Endothelial cell of umbilical vein (primary cell): ENCODE measurements around the gene CTNNA2. TPM values are rescaled to one million over a fixed set of nuclear protein-coding genes. Genes with fewer than 3 reads are reported as not detected.

ENCODE experiments used
- BruUV-seq: library from RNA; stranded (reverse); fragments of 400-500 nt; replicated peaks from 2 replicates; lab custom pipeline; 2021; lab: Mats Ljungman, UMichigan
- CTCF ChIA-PET: fragments of 300-600, 350-600 bp; sonication (Branson Sonifier 250); formaldehyde crosslinking; loops from one replicate; lab custom pipeline; 2021; ENCODE audit warnings: antibody characterized with exemption, inconsistent platforms; lab: Charles Lee
- POLR2A ChIA-PET: fragments of 300-600, 350-600 bp; sonication (Branson Sonifier 250); formaldehyde crosslinking; loops from one replicate; lab custom pipeline; 2021; ENCODE audit warnings: antibody characterized with exemption, inconsistent platforms; lab: Charles Lee
- DNase-seq: peaks from one replicate; pipeline ENCODE4 v3.0.0-alpha.2; 2011; ENCODE audit warnings: low read depth, low spot score
- FAIRE-seq: peaks from 2 replicates; lab custom pipeline; 2011; peaks lifted over from hg19 to GRCh38; lab: Jason Lieb, UNC
- H2AFZ ChIP-seq: 2 replicates; pipeline ENCODE4 v1.6.0; 2012; ENCODE audit warnings: low read depth, low read length, control low read depth, inconsistent platforms
- H3K27ac ChIP-seq: 2 replicates; pipeline ENCODE4 v1.5.1; 2011; ENCODE audit warnings: low read depth, mild to moderate bottlenecking, control low read depth, low read length, moderate library complexity; ENCODE audit not compliant: insufficient read depth
- H3K27me3 ChIP-seq, 2 experiments: 2 replicates each; pipeline versions ENCODE4 v1.6.0 to v1.6.1; 2011; ENCODE audit warnings: low read length in 2 of 2, mixed read lengths in 1 of 2; ENCODE audit not compliant: control insufficient read depth in 2 of 2, insufficient read depth in 2 of 2
- H3K36me3 ChIP-seq, 2 experiments: 2 replicates in 1 of 2; 3 replicates in 1 of 2; pipeline ENCODE4 v1.5.1; 2011; ENCODE audit warnings: low read length in 2 of 2, mild to moderate bottlenecking in 1 of 2, moderate library complexity in 1 of 2; ENCODE audit not compliant: control insufficient read depth in 2 of 2, insufficient read depth in 2 of 2; ENCODE audit errors: extremely low read depth in 1 of 2
- H3K4me1 ChIP-seq: 3 replicates; pipeline ENCODE4 v1.5.1; 2011; ENCODE audit warnings: mild to moderate bottlenecking, low read length; ENCODE audit not compliant: control insufficient read depth, insufficient read depth; ENCODE audit errors: extremely low read depth
- H3K4me2 ChIP-seq: 2 replicates; pipeline ENCODE4 v1.6.1; 2011; ENCODE audit warnings: low read length, control low read depth, mixed read lengths; ENCODE audit not compliant: insufficient read depth
- H3K4me3 ChIP-seq, 3 experiments: fragments of 200-600 bp in 1 of 3; sonication (generic), shearing (Covaris generic) in 1 of 3; replicated peaks in 1 of 3; 2 replicates each; pipeline ENCODE4 v1.5.1; 2011 to 2016; ENCODE audit warnings: control low read depth in 3 of 3, low read length in 3 of 3, mild to moderate bottlenecking in 2 of 3, inconsistent platforms in 1 of 3, low read depth in 1 of 3, moderate library complexity in 1 of 3; ENCODE audit not compliant: insufficient read depth in 1 of 3
- H3K79me2 ChIP-seq: 2 replicates; pipeline ENCODE4 v1.6.0; 2012; ENCODE audit warnings: low read length, inconsistent platforms; ENCODE audit not compliant: control insufficient read depth, insufficient read depth
- H3K9ac ChIP-seq: replicated peaks from 2 replicates; pipeline ENCODE3; 2011; ENCODE audit warnings: low read length, control low read depth; ENCODE audit not compliant: insufficient read depth; ENCODE audit errors: extremely low read depth
- H3K9me1 ChIP-seq: replicated peaks from 3 replicates; pipeline ENCODE4 v1.6.0; 2011; ENCODE audit warnings: mild to moderate bottlenecking, low read length; ENCODE audit not compliant: control insufficient read depth, insufficient read depth; ENCODE audit errors: extremely low read depth
- H3K9me3 ChIP-seq: replicated peaks from 2 replicates; pipeline ENCODE4 v1.5.1; 2012; ENCODE audit warnings: low read length, inconsistent platforms; ENCODE audit not compliant: control insufficient read depth, insufficient read depth
- H4K20me1 ChIP-seq: replicated peaks from 2 replicates; pipeline ENCODE3; 2011; ENCODE audit warnings: mild to moderate bottlenecking, low read length; ENCODE audit not compliant: control insufficient read depth, insufficient read depth; ENCODE audit errors: extremely low read depth
- EZH2 ChIP-seq: IDR thresholded peaks from 2 replicates; pipeline ENCODE4 v1.6.1; 2012; ENCODE audit warnings: borderline replicate concordance, low read depth, mild to moderate bottlenecking, moderate library complexity, low read length, inconsistent platforms; ENCODE audit not compliant: severe bottlenecking
- FOS ChIP-seq: IDR thresholded peaks from 2 replicates; pipeline ENCODE4 v1.6.1; 2011; ENCODE audit warnings: mild to moderate bottlenecking, low read length, moderate library complexity, borderline replicate concordance; ENCODE audit not compliant: insufficient read depth
- GATA2 ChIP-seq: IDR thresholded peaks from 2 replicates; pipeline ENCODE4 v1.7.0; 2011; ENCODE audit warnings: low read depth, mild to moderate bottlenecking, moderate library complexity, mixed read lengths, low read length; ENCODE audit not compliant: insufficient read length, insufficient read depth
- JUN ChIP-seq: IDR thresholded peaks from 2 replicates; pipeline ENCODE4 v1.6.1; 2011; ENCODE audit warnings: borderline replicate concordance, low read depth; ENCODE audit not compliant: insufficient read length, insufficient read depth
- MAX ChIP-seq: IDR thresholded peaks from 2 replicates; pipeline ENCODE4 v1.6.1; 2011; ENCODE audit not compliant: insufficient read depth, insufficient read length
- MYC ChIP-seq: IDR thresholded peaks from one replicate; pipeline ENCODE4 v1.6.1; 2011; ENCODE audit warnings: mild to moderate bottlenecking, low read depth, low read length
- POLR2A ChIP-seq: IDR thresholded peaks from 2 replicates; pipeline ENCODE4 v1.6.1; 2012; ENCODE audit warnings: low read depth, mild to moderate bottlenecking, control low read depth, low read length
- POLR2AphosphoS5 ChIP-seq: IDR thresholded peaks from 2 replicates; pipeline ENCODE4 v1.6.1; 2012; ENCODE audit warnings: low read depth, mild to moderate bottlenecking, control low read depth, low read length, moderate library complexity; ENCODE audit not compliant: insufficient read depth
- dilution Hi-C: fragments of 300-500 bp; cut with MboI; formaldehyde crosslinking; loops from one replicate; pipeline ENCODE4 v1.15.0; 2019; ENCODE audit warnings: low sequenced_read_pairs; ENCODE audit not compliant: extremely low pct_ligation_motif_present
- intact Hi-C: fragments of 100-400 bp; cut with micrococcal nuclease; formaldehyde crosslinking; loops from one replicate; pipeline ENCODE4 v1.10.0; 2022
- polyA plus RNA-seq, 4 experiments: library from polyadenylated mRNA; depleted of rRNA in 3 of 4; stranded (reverse) in 3 of 4; unstranded in 1 of 4; fragments of >200 nt; gene quantifications; 2 replicates each; pipeline versions ENCODE4 v1.2.1 to v1.2.3, GENCODE V29; 2011 to 2012; ENCODE audit warnings: missing spikeins in 1 of 4
- total RNA-seq: library from RNA; stranded (reverse); gene quantifications from 2 replicates; pipeline ENCODE4 v1.2.3, GENCODE V29; 2021
- TF ChIP-seq, protein P1 (sequence below), 2 donors: IDR thresholded peaks; 1 replicate in 1 of 2; 2 replicates in 1 of 2; pipeline ENCODE4 v1.5.1; 2011; ENCODE audit warnings: low read length in 2 of 2, mild to moderate bottlenecking in 2 of 2, moderate library complexity in 2 of 2, control low read depth in 1 of 2, inconsistent platforms in 1 of 2, low read depth in 1 of 2; ENCODE audit not compliant: insufficient read depth in 1 of 2; ENCODE audit errors: extremely low read depth in 1 of 2

Gene CTNNA2
- total and polyA plus RNA-seq, 2 donors (not counting 3 experiments of a cell fraction or from before 2014, with no cell fraction given) = not detected

DNA sequence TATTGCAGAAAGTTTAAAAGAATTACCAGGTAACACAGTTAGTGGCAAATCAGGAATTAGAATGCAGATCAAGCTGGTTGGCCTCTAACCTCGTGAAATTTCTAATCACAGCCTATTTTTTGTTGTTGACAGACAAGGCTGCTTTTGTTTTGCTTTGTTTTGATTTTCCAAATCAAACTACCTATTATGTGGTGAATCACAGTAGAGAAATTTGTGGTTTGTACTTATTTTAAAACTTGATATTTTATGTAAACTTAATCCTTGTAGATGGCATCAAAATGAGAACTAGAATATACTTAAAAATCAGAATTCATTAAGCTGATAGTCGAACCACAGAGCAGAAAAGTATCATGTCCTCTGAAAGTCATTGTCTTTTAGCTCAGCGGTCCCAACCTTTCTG is 258.1 kb downstream of the CTNNA2 start:
- Histone ChIP-seq H3K4me3 (no peak overlapping the region), H3K79me2 (no peaks in the 10 kb centered on the region), H3K9ac (no peak overlapping the region), H3K4me2 (no peak overlapping the region), H3K9me3 (peaks cover 11% of the 10 kb centered on the region), H3K27me3 (no peaks in the 10 kb centered on the region), H3K9me1 (no peaks in the 10 kb centered on the region), H3K4me1 (no peaks in the 10 kb centered on the region), H4K20me1 (no peaks in the 10 kb centered on the region), H3K27ac (no peak overlapping the region), H2AFZ (no peak overlapping the region), H3K36me3 (no peaks in the 10 kb centered on the region)
- FAIRE-seq = no peak
- dilution Hi-C loops = no loop called here
- ChIA-PET CTCF (no interaction called here), POLR2A (no interaction called here)
- no TSS peak for BruUV-seq
- TF ChIP-seq JUN = no peak
- intact Hi-C loops = no loop called here
- no peak for DNase-seq

- dilution Hi-C loops = no loop called here
- Histone ChIP-seq H3K9me1 (no peaks in the 10 kb centered on the region), H3K27me3 (no peaks in the 10 kb centered on the region), H2AFZ (no peak overlapping the region), H3K4me1 (no peaks in the 10 kb centered on the region), H3K36me3 (no peaks in the 10 kb centered on the region), H3K27ac (no peak overlapping the region), H3K9ac (no peak overlapping the region), H3K9me3 (peaks cover 11% of the 10 kb centered on the region), H3K4me2 (no peak overlapping the region), H3K4me3 (no peak overlapping the region), H3K79me2 (no peaks in the 10 kb centered on the region), H4K20me1 (no peaks in the 10 kb centered on the region)
- FAIRE-seq (no peak), DNase-seq (no peak)
- intact Hi-C loops = no loop called here
- no TSS peak for BruUV-seq
- ChIA-PET POLR2A (no interaction called here), CTCF (no interaction called here)
- TF ChIP-seq EZH2 = no peak
- no peak for TF ChIP-seq GATA2
- TF ChIP-seq POLR2A = no peak
- TF ChIP-seq MYC = no peak
- no peak for TF ChIP-seq POLR2AphosphoS5
- TF ChIP-seq, protein P1, sequence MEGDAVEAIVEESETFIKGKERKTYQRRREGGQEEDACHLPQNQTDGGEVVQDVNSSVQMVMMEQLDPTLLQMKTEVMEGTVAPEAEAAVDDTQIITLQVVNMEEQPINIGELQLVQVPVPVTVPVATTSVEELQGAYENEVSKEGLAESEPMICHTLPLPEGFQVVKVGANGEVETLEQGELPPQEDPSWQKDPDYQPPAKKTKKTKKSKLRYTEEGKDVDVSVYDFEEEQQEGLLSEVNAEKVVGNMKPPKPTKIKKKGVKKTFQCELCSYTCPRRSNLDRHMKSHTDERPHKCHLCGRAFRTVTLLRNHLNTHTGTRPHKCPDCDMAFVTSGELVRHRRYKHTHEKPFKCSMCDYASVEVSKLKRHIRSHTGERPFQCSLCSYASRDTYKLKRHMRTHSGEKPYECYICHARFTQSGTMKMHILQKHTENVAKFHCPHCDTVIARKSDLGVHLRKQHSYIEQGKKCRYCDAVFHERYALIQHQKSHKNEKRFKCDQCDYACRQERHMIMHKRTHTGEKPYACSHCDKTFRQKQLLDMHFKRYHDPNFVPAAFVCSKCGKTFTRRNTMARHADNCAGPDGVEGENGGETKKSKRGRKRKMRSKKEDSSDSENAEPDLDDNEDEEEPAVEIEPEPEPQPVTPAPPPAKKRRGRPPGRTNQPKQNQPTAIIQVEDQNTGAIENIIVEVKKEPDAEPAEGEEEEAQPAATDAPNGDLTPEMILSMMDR (IDR thresholded peaks at IDR 0.05; ENCODE audit: extremely low read depth in 1 of 2, insufficient read depth in 1 of 2, low read depth in 1 of 2, low read length in 2 of 2) = no peak
- no peak for TF ChIP-seq JUN
- TF ChIP-seq MAX = no peak
- TF ChIP-seq FOS = no peak
These were observed 258.6 kb downstream of the CTNNA2 start for GRCh38 chr2:79771493-79771892.
